UCSD-AML1 (cell line): Measurements from ENCODE around the gene XAGE1A.
"Not testable (repeated sequence)": the region's sequence is repeated elsewhere in the genome, so short reads cannot be mapped to it uniquely, and the experiment has no call there.

Experiments used
- DNase-seq: peaks from one replicate; lab custom pipeline; 2025; ENCODE audit not compliant: unreplicated experiment; lab: John Stamatoyannopoulos, UW

The XAGE1A gene, protein sequence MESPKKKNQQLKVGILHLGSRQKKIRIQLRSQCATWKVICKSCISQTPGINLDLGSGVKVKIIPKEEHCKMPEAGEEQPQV

DNA sequence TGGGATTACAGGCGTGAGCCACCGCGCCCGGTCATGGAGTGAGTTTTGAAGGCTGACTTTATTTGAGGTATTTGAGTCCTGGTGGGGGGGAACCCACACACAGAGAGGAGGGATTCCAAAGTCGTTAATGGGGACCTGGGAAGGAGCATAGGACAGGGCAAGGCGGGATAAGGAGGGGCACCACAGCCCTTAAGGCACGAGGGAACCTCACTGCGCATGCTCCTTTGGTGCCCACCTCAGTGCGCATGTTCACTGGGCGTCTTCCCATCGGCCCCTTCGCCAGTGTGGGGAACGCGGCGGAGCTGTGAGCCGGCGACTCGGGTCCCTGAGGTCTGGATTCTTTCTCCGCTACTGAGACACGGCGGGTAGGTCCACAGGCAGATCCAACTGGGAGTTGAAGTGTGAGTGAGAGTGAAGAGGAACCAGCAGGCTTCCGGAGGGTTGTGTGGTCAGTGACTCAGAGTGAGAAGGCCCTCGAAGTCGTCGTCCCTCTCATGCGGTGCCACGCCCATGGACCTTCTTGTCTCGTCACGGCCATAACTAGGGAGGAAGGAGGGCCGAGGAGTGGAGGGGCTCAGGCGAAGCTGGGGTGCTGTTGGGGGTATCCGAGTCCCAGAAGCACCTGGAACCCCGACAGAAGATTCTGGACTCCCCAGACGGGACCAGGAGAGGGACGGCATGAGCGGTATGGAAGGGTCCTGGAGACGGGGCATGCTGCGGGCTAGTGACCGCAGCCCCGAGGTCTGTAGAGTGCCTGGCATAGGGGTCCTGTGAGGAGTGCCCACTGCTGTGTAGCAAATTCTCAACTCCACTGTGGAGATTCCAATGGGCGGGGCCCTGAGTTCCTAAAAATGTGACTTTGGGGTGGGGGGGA lies at the start of gene XAGE1A:
Gene XAGE1A, plus strand, starts transcription at position 264 of the 874 bp plus-strand sequence. CDS start 1,554 bp downstream, outside the sequence.
- not testable (repeated sequence) for DNase-seq

DNA sequence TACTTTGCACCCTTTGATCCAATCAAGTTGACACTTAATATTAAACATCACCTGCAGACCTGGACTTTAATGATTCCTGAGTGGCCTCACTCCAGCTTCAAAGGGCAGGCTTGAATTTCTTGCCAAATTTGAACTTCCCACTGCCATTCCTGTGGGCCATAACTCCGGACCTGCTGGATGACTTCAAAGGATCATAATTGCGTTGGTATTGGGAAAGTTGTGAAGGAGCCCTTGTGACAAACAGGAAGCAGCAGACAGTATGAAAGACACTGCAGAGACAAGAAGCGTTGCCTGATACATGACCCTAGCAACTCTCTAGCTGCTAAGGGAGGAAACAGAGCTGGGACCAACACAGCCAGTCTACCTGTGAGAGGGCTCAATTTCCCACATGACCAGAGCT lies 43.6 kb upstream of the XAGE1A start:
- DNase-seq: not testable (repeated sequence)

DNA sequence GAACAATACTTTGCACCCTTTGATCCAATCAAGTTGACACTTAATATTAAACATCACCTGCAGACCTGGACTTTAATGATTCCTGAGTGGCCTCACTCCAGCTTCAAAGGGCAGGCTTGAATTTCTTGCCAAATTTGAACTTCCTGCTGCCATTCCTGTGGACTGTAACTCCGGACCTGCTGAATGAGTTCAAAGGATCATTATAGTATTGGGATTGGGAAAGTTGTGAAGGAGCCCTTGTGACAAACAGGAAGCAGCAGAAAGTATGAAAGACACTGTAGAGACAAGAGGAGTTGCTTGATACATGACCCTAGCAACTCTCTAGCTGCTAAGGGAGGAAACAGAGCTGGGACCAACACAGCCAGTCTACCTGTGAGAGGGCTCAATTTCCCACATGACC lies 24.3 kb upstream of the XAGE1A start:
- DNase-seq: not testable (repeated sequence)

DNA sequence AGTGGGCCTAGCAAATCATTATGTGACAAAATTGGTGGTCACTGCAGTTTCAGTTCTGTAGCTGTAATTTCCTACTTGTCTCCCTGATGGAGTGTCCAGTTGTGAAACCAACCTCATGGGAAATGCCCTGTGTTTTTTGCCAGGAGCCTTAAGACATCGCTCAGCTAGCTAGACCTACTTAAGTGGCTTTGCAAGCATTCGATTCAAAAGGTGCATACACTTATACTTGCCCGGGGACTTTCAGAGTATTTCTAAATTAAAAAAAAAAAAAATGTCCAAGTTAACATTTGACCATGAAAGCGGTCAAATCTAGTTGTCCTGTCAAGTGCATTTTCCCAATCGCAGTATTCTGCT lies 788 bp downstream of the XAGE1A start:
- DNase-seq: not testable (repeated sequence)

DNA sequence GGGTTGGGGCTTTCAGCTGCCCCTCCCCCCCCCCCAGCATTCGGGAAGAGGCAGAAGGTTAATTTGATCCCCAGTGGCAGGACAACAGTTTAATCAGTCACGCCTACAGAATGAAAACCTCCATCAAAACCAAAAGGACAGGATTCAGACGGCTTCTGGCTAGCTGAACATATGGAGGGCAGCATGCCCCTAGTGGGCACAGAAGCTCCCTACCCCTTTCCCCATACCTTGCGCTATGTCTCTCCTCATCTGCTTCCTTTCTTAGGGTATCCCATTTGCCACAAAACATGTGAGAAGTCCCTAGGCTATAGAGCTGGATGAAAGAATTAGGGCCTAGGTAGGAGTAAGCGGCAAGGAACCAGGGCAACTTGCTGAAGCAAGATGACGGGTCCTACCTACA lies 5.8 kb downstream of the XAGE1A start:
- not testable (repeated sequence) for DNase-seq

DNA sequence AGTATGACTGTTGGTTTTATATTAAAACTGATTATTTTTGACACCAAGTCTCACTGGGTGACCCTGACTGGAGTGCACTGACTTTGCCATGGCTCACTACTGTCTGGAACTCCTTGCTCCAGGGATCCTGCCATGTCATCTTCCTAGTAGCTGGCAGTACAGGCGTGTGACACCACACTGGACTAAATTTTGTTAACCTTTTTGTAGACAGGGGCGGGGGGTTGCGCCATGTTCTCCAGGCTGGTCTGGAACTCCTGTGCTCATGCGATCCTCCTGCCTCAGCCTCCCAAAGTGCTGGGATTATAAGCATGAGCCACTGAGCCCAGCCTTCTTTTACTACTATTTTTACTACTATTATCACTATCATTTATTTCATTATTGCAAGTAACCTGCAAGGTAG lies 8.9 kb downstream of the XAGE1A start:
- DNase-seq: no peak

DNA sequence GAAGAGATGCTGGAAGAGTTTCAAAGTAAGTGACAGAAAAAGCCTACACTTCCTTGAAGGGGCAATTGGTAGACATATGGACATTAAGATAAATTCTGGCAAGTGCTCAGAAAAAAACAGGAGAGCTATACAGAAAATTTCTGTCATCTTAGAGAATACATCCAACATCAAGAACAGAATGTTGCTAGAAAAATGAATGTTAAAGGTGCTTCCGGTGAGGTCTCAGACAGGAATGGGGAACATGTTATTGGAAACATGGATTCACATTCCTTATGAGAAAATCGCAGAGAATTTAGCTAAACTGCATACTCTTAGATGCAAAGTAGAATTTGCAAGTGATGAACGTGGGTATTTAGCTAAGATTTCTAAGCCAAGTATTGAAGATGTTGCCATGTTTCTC lies 11.7 kb downstream of the XAGE1A start:
- DNase-seq: no peak

DNA sequence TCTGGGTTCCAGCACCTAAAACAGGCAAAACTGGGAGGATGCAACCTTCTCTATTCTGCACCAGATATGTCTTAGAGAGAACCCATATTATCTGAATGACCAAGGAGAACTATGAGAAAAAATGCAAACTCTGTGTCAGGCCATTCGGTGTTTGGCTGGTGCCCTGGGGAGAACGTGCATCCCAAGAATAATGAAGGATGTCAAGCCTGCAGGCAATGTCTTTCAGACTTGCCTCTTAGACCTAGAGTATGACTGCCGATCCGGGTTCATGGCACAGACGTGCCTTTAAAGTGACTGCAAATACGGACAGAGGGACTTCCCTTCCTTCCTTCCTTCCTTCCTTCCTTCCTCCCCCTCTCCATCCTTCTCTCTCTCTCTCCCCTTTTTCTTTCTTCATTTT lies 14.3 kb downstream of the XAGE1A start:
- no peak for DNase-seq

DNA sequence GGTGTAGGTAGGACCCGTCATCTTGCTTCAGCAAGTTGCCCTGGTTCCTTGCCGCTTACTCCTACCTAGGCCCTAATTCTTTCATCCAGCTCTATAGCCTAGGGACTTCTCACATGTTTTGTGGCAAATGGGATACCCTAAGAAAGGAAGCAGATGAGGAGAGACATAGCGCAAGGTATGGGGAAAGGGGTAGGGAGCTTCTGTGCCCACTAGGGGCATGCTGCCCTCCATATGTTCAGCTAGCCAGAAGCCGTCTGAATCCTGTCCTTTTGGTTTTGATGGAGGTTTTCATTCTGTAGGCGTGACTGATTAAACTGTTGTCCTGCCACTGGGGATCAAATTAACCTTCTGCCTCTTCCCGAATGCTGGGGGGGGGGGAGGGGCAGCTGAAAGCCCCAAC lies 15.5 kb downstream of the XAGE1A start:
- not testable (repeated sequence) for DNase-seq

DNA sequence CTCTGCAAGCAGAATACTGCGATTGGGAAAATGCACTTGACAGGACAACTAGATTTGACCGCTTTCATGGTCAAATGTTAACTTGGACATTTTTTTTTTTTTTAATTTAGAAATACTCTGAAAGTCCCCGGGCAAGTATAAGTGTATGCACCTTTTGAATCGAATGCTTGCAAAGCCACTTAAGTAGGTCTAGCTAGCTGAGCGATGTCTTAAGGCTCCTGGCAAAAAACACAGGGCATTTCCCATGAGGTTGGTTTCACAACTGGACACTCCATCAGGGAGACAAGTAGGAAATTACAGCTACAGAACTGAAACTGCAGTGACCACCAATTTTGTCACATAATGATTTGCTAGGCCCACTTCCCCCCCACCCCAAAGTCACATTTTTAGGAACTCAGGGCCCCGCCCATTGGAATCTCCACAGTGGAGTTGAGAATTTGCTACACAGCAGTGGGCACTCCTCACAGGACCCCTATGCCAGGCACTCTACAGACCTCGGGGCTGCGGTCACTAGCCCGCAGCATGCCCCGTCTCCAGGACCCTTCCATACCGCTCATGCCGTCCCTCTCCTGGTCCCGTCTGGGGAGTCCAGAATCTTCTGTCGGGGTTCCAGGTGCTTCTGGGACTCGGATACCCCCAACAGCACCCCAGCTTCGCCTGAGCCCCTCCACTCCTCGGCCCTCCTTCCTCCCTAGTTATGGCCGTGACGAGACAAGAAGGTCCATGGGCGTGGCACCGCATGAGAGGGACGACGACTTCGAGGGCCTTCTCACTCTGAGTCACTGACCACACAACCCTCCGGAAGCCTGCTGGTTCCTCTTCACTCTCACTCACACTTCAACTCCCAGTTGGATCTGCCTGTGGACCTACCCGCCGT lies 20.7 kb downstream of the XAGE1A start:
- not testable (repeated sequence) for DNase-seq

DNA sequence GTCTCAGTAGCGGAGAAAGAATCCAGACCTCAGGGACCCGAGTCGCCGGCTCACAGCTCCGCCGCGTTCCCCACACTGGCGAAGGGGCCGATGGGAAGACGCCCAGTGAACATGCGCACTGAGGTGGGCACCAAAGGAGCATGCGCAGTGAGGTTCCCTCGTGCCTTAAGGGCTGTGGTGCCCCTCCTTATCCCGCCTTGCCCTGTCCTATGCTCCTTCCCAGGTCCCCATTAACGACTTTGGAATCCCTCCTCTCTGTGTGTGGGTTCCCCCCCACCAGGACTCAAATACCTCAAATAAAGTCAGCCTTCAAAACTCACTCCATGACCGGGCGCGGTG lies 21.3 kb downstream of the XAGE1A start, which contains the start of gene XAGE1B:
Gene XAGE1B, minus strand, starts transcription at position 77 of the 339 bp plus-strand sequence. CDS start 1,536 bp downstream, outside the sequence.
- DNase-seq: not testable (repeated sequence)

DNA sequence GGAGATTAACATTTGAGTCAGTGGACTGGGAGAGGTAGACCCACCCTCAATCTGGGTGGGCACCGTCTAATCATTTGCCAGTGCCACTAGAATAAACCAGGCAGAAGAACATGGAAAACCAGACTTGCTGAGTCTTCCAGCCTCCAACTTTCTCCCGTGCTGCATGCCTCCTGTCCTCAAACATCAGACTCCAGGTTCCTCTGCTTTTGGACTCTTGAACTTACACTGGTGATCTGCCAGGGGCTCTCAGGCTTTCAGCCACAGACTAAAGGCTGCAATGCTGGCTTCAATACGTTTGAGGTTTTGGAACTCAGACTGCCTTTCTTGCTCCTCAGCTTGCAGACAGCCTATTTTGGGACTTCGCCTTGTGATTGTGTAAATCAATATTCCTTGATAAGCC lies 45.4 kb downstream of the XAGE1A start:
- not testable (repeated sequence) for DNase-seq

DNA sequence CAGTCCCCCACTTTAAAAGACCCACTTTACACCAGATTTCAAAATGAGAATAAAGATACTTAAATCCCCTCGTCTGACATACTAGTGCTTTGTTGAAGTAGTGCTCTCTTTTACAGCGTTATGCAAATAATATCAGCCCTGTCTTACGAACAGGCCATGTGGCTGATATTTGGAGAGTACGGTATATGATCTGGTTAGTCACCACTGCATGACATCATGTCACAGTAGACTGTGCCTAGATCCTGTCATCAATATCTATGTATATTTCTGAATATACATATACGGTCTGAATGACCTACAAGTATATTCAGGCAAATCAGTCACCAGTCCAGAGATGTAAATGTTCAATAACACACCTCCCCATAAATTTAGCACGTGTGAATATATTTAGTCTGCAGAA lies 46.7 kb downstream of the XAGE1A start:
- DNase-seq: no peak

DNA sequence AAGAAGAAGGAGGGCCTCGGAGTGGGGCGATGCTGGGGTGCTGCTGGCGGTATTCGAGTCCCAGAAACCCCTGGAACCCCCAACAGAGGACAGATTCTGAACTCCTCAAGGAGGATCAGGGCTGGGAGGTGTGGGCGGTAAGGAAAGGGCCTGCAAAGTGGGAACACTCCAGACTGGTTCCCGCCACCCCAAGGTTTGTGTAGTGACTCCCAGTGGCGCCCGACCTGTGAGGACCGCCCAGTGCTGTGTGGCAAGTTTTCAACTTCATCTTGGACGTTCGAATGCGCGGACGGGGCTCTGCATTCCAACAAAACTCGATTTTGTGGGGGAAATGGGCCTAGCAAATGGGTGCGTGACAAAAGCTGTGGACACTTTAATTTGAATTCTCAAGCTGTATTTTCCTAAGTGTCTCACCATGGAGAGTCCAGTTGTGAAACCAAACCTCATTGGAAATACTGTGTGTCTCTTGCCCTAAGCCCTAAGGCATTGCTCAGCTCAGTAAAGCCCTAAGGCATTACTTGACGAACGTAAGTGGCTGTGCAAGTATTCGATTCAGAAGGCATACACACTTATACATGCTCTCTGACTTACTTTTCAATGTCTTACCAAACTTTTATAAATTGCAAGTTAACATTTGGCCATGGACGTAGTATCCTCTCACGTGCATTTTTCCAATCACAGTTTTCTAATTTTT lies 48.7 kb downstream of the XAGE1A start:
- DNase-seq: no peak

DNA sequence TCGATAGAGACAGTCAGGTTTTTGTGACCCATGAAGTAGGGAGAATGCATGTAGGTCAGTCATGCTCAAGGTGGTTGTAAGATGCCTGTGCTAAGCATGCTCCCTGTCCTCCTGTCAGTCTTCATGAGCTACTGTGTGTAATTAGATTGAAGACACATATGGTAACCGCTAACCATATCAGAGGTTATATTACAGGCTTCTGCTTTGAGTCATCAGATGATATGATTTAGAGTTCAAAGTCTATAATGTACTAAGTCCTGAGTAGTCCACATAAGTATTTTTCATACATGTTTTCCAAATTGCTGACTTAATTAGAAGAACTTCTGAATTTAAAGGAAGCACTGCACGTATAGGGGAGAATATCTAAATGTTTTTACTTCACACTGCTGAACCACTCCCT lies 53.2 kb downstream of the XAGE1A start:
- not testable (repeated sequence) for DNase-seq
